Large intestine (tissue), 12 donors: ENCODE data around the gene ZBTB26. TPM values are rescaled to one million over a fixed set of nuclear protein-coding genes. Genes with fewer than 3 reads are reported as not detected.
A peak's percentile ranks its signal among the peaks of the same experiment; 100 is the strongest.

Experiments
- DNase-seq, 2 donors: peaks; one replicate each; pipeline versions ENCODE4 v3.0.0 to v3.0.0-alpha.2; 2013
- H3K27ac ChIP-seq: one replicate; pipeline ENCODE4 v1.5.1; 2013; ENCODE audit warnings: low read length
- H3K27me3 ChIP-seq: 2 replicates; pipeline ENCODE4 v1.6.1; 2013; ENCODE audit warnings: low read length; ENCODE audit not compliant: control insufficient read depth, insufficient read depth
- H3K36me3 ChIP-seq: 2 replicates; pipeline ENCODE4 v1.6.1; 2013; ENCODE audit warnings: low read length; ENCODE audit not compliant: control insufficient read depth, insufficient read depth
- H3K4me1 ChIP-seq: one replicate; pipeline ENCODE4 v1.6.1; 2013; ENCODE audit warnings: low read length; ENCODE audit not compliant: control insufficient read depth, insufficient read depth
- H3K4me3 ChIP-seq: one replicate; pipeline ENCODE4 v1.5.1; 2013; ENCODE audit warnings: low read length
- H3K9me3 ChIP-seq: one replicate; pipeline ENCODE4 v1.6.1; 2013; ENCODE audit warnings: mild to moderate bottlenecking, low read depth, low read length, moderate library complexity; ENCODE audit not compliant: control insufficient read depth
- WGBS: methylation state at CpG from one replicate; pipeline ENCODE4 v1.1.5; 2013; ENCODE audit warnings: low lambda C conversion rate; ENCODE audit not compliant: insufficient coverage; 5-methylcytosine and 5-hydroxymethylcytosine counted together
- long read RNA-seq, 11 donors: transcript quantifications; one replicate each; lab custom pipeline, GENCODE V29; 2026
- polyA plus RNA-seq: library from polyadenylated mRNA; unstranded; fragments of 120-200 nt; gene quantifications from one replicate; pipeline ENCODE4 v1.2.1, GENCODE V29; 2013

The ZBTB26 gene, protein sequence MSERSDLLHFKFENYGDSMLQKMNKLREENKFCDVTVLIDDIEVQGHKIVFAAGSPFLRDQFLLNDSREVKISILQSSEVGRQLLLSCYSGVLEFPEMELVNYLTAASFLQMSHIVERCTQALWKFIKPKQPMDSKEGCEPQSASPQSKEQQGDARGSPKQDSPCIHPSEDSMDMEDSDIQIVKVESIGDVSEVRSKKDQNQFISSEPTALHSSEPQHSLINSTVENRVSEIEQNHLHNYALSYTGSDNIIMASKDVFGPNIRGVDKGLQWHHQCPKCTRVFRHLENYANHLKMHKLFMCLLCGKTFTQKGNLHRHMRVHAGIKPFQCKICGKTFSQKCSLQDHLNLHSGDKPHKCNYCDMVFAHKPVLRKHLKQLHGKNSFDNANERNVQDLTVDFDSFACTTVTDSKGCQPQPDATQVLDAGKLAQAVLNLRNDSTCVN
- 11.4 TPM for polyA plus RNA-seq
- long read RNA-seq, donor 1, full-length matches to known transcripts, result 2 of 2 reads
- long read RNA-seq, donor 1, partial matches to known transcripts, result 0 of 2 reads
- long read RNA-seq, donor 1, other reads (novel, unspliced or antisense), result 0 of 2 reads
- long read RNA-seq, donor 2, full-length matches to known transcripts, result 3 of 3 reads
- long read RNA-seq, donor 2, partial matches to known transcripts, result 0 of 3 reads
- long read RNA-seq, donor 2, other reads (novel, unspliced or antisense), result 0 of 3 reads
- long read RNA-seq, donor 3, result 0 reads
- long read RNA-seq, donor 4, result 0 reads
- long read RNA-seq, donor 5, full-length matches to known transcripts, result 2 of 2 reads
- long read RNA-seq, donor 5, partial matches to known transcripts, result 0 of 2 reads
- long read RNA-seq, donor 5, other reads (novel, unspliced or antisense), result 0 of 2 reads
- long read RNA-seq, donor 6, result 0 reads
- long read RNA-seq, donor 7, full-length matches to known transcripts, result 2 of 2 reads
- long read RNA-seq, donor 7, partial matches to known transcripts, result 0 of 2 reads
- long read RNA-seq, donor 7, other reads (novel, unspliced or antisense), result 0 of 2 reads
- long read RNA-seq, donor 8, full-length matches to known transcripts, result 5 of 10 reads
- long read RNA-seq, donor 8, partial matches to known transcripts, result 5 of 10 reads
- long read RNA-seq, donor 8, other reads (novel, unspliced or antisense), result 0 of 10 reads
- long read RNA-seq, donor 9, full-length matches to known transcripts, result 3 of 3 reads
- long read RNA-seq, donor 9, partial matches to known transcripts, result 0 of 3 reads
- long read RNA-seq, donor 9, other reads (novel, unspliced or antisense), result 0 of 3 reads
- long read RNA-seq, donor 10, full-length matches to known transcripts, result 2 of 2 reads
- long read RNA-seq, donor 10, partial matches to known transcripts, result 0 of 2 reads
- long read RNA-seq, donor 10, other reads (novel, unspliced or antisense), result 0 of 2 reads
- long read RNA-seq, donor 11, full-length matches to known transcripts, result 2 of 2 reads
- long read RNA-seq, donor 11, partial matches to known transcripts, result 0 of 2 reads
- long read RNA-seq, donor 11, other reads (novel, unspliced or antisense), result 0 of 2 reads

DNA sequence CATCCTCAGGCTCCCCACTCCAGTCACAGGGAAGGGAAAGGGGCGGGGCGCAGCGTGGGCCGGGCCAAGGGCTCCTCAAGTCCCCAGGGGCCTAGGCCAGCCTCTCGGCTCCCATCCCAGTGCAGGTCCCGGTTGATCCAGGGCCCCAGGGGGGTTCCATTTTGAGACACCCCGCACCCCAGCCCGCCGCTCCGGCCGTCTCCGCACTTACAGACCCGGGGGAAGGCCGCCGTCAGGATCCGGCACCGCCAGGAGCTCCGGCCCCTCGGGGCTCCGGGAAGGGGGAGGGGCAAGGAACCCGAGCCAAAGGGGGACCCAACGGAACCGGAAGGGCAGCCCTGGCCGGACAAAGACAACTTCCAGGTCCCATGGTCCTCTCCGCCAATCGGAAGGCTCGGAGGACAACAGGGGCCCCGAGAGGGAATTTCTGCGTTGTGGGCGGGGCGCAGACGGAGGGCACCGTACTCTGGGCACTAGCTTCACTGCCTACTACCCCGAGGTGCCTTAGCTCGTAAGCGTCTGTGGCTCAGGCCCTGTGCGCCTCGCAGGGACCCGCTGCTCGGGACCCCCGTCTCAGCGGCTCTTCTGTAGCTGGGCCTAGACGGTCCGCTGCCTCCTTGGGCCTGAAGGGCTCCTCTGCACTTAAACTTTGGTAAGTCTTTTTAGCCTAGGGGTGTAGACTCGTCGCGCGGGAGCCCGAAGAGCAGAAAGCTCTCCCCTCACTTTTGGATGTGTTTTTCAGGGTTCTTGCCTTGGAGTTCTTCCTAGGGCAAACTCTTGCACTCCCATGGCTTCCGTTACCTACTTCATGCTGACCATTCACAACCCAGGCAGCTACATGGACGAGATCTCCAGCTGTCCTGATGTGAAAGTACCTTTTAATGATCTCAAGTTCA, at the start of gene ZBTB26:
Gene ZBTB26 (minus strand): TSS at position 287 of the 896 bp plus-strand sequence. CDS start 11,578 bp downstream, outside the sequence.
- Histone ChIP-seq H3K4me3 (peak within 1 kb of the TSS; percentile 100), H3K4me1 (peaks cover 3% of the 10 kb centered on the region), H3K27ac (peak within 1 kb of the TSS; percentile 94), H3K9me3 (peaks cover 4% of the 10 kb centered on the region), H3K27me3 (no peaks in the 10 kb centered on the region), H3K36me3 (peaks cover 3% of the 10 kb centered on the region)
- no CpG with 5 or more reads among the region's 51 CpGs for WGBS
- peak; percentile 93 to 97 for DNase-seq

DNA sequence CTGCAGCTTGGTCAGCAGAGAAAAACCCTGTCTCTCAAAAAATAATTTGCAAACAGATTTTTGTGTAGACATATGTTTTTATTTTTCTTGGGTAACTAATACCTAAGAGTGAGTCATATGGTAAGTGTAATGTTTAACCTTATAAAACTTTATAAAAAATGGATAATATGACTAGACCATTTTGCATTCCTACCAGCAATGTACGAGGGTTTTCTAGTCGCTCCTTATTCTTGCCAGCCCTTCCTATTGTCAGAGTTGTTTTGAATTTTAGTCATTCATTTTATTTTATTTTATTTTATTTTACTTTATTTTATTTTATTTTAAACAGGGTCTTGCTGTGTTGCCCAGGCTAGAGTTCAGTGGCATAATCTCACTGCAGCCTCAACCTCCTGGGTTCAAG, 47.3 kb upstream of the ZBTB26 start:
- 50% methylated on average over 2 of the region's 2 CpGs for WGBS
- DNase-seq, result no peak

DNA sequence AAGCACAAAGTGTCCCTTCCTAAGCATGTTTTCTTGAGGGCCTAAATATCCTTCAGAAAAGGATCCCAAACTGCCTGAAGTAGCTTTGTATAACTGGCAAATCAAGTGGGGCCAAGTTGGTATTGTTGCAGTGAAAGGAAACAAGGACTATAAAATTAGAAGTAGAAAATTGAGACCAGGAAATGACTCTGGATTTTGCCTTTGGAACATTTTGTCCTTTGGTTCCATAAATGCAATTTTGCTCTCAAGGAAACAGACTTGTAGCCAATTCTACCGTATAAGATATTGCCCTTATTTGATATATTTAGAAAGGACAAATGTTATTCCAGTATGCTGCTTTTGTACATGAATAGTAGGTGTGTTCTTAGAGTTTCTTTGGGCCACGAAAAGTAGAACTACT, 43.9 kb upstream of the ZBTB26 start:
- WGBS, result no CpG with 5 or more reads among the region's 2 CpGs
- Histone ChIP-seq H3K27me3 (no peaks in the 10 kb centered on the region), H3K27ac (no peak overlapping the region)

More for the DNA sequence above, 47.3 kb upstream of the ZBTB26 start:
- no peaks in the 10 kb centered on the region for H3K27me3 ChIP-seq
- H3K36me3 ChIP-seq, result peaks cover 10% of the 10 kb centered on the region
- H3K9me3 ChIP-seq, result no peaks in the 10 kb centered on the region
- H3K4me3 ChIP-seq, result no peak overlapping the region
- no peaks in the 10 kb centered on the region for H3K4me1 ChIP-seq
- no peak overlapping the region for H3K27ac ChIP-seq

DNA sequence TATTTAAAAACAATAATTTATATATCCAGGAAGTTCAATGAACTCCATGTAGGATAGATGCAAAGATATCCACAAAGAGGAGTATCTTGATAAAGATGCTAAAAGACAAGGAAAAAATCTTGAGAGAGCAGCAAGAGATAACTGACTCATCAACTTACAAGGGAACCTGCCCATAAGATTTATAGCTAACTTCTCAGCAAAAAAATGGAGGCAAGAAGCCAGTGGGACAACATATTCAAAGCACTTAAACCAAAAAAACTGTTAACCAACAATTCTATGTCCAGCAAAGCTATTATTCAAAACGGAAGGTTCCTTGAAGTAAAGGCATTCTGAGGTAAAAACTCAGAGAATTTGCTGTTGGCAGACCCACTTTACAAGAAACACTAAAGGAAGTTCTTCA, 29.8 kb upstream of the ZBTB26 start:
- H3K9me3 ChIP-seq, result no peaks in the 10 kb centered on the region
- no peaks in the 10 kb centered on the region for H3K4me1 ChIP-seq
- H3K36me3 ChIP-seq, result peaks cover 18% of the 10 kb centered on the region
- DNase-seq, result no peak
- no peak overlapping the region for H3K4me3 ChIP-seq
- no CpG with 5 or more reads among the region's 1 CpG for WGBS
- no peak overlapping the region for H3K27ac ChIP-seq
- H3K27me3 ChIP-seq, result no peaks in the 10 kb centered on the region

More for the DNA sequence above, 43.9 kb upstream of the ZBTB26 start:
- H3K9me3 ChIP-seq, result no peaks in the 10 kb centered on the region
- peaks cover 24% of the 10 kb centered on the region for H3K36me3 ChIP-seq
- H3K4me1 ChIP-seq, result no peaks in the 10 kb centered on the region
- H3K4me3 ChIP-seq, result no peak overlapping the region
- no peak for DNase-seq

DNA sequence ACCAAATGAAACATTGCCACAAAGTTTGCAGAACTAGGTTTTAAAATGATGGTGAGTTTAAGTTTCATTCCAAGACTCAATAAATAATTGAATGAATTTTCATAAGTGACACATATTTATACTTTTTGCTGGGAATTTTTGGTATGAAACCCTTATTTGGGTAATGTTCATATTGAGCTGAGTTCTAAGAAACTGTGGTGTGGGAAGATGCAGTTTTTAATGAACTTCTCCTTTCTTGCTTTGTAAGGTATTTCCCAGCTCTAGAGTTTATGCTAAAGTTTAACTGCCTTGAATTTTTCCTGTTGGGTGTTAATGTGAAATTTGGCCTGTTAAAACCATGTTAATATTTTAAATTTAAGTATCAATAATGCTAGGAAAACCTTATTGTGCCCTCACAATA, 24.6 kb upstream of the ZBTB26 start:
- DNase-seq, result no peak
- Histone ChIP-seq H3K9me3 (no peaks in the 10 kb centered on the region), H3K4me1 (no peaks in the 10 kb centered on the region), H3K27ac (no peak overlapping the region), H3K27me3 (no peaks in the 10 kb centered on the region), H3K36me3 (peaks cover 15% of the 10 kb centered on the region), H3K4me3 (no peak overlapping the region)

DNA sequence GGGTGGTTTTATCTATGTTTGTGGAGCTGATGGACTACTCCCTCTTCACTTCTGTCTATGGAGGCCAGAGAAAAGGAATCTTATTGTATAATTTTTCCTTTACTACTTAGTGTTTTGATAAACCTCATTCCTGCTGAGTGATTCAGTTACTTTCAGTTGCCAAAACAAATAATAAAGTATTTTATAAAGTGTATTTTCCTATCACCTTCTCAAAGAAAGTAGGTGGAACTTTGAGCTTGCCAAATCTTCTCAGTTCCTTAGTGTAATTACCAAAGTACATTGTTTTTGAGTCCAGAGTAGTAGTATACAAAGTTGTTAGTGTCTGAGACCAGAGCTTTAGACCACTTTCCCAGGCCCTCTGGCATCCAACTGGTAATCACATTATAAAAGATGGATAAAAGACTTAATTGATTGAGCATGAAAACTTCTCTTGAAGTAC, 23.0 kb upstream of the ZBTB26 start:
- Histone ChIP-seq H3K4me1 (no peaks in the 10 kb centered on the region), H3K27ac (no peak overlapping the region), H3K4me3 (no peak overlapping the region), H3K9me3 (no peaks in the 10 kb centered on the region), H3K27me3 (no peaks in the 10 kb centered on the region), H3K36me3 (peaks cover 2% of the 10 kb centered on the region)
- no peak for DNase-seq

DNA sequence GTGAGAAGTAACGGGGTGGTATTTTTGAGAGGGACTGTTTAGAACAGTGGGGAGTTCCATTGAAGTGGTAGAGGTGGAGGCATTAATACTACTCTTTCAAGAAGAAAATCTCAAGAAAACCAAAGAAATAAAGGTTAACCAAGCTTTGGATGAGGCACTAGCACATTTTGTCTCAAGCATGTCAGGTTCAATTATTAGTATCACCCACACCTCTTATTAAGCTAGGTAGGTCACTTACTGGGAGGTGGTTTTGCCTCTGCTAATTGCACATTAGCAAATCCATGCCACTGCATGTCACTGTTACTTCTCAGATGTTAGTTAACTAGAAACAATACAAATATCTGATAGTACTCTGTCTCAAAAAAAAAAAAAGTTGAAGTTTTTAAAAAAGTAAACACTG, 19.7 kb upstream of the ZBTB26 start:
- WGBS, result 100% methylated on average over 1 of the region's 1 CpG
- H3K27me3 ChIP-seq, result no peaks in the 10 kb centered on the region
- H3K36me3 ChIP-seq, result no peaks in the 10 kb centered on the region
- H3K27ac ChIP-seq, result no peak overlapping the region
- H3K9me3 ChIP-seq, result no peaks in the 10 kb centered on the region
- H3K4me1 ChIP-seq, result no peaks in the 10 kb centered on the region
- no peak for DNase-seq
- H3K4me3 ChIP-seq, result no peak overlapping the region

DNA sequence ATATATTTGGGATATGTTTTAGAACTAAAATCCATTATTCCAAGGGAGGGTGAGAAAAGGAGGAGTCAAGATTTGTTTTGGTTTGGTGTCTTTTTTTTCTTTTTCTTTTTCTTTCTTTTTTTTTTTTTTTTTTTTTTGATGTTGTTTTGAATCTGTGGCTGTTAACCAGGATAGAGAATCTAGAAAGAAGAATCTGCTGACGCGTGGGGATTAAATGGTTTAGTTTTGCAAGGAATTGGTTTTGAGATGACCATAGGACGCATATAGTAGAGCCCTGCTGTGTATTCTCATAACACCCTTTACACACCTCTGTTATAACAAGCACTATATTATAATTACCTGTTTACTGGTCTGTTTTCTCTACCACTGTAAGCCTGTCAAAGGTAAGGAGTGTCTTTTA, 19.0 kb upstream of the ZBTB26 start:
- DNase-seq, result no peak

DNA sequence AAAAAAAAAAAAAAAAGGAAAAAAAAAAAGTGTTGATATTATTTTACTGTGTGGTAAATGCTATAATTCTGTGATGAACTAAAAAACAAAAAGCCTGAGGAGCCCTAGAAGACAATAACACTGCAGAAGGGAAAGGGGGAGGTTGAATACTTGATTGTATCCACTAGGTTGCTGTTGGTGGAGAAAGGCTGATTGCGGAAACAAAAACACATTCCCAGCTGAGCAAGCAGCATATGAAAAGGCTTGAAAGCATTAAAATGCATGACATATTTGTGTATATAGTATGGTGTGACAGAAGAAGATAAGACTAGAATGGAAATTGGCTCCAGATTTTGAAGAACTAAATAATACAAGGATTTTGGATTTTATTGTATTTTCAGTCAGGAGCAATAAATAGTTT, 18.4 kb upstream of the ZBTB26 start:
- WGBS, result 100% methylated on average over 1 of the region's 1 CpG
- Histone ChIP-seq H3K4me1 (no peaks in the 10 kb centered on the region), H3K27me3 (no peaks in the 10 kb centered on the region), H3K27ac (no peak overlapping the region), H3K4me3 (no peak overlapping the region), H3K9me3 (no peaks in the 10 kb centered on the region), H3K36me3 (no peaks in the 10 kb centered on the region)
- no peak for DNase-seq

More for the DNA sequence above, 19.0 kb upstream of the ZBTB26 start:
- no peaks in the 10 kb centered on the region for H3K27me3 ChIP-seq
- no peaks in the 10 kb centered on the region for H3K9me3 ChIP-seq
- no peak overlapping the region for H3K27ac ChIP-seq
- H3K36me3 ChIP-seq, result no peaks in the 10 kb centered on the region
- H3K4me3 ChIP-seq, result no peak overlapping the region
- WGBS, result no CpG with 5 or more reads among the region's 3 CpGs
- no peaks in the 10 kb centered on the region for H3K4me1 ChIP-seq
